ENCODE results near the gene MED10. TPM values are rescaled to one million over a fixed set of nuclear protein-coding genes. Genes with fewer than 3 reads are reported as not detected.

The MED10 gene
- total RNA-seq, 4 donors from 2014 or later, result 20.3 to 41.4 (median 27.9) TPM

DNA sequence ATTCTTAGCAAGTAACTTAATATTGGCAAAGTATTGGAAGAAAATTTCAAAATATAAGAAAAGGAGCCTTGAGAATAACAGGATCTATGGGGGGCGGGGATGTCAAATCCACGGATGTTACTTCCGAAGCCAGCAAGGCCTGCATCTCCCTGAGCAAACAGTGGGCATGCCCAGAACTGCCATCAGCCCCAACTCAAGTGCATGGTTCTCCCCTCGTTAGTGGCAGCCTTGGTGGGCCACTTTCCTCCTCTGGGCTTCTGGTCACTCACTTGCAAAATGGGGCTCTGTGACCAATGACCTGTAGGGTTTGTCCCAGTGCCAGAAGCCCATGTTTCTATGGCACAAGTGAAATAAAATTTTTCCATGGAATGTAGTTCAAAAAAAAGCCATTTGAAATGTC, 27.2 kb upstream of the MED10 start:
- H3K4me3 ChIP-seq, result no peak overlapping the region
- no peaks in the 10 kb centered on the region for H3K36me3 ChIP-seq
- 78 to 86% methylated on average over 4 of the region's 4 CpGs for WGBS, 2 donors
- no peaks in the 10 kb centered on the region for H3K27me3 ChIP-seq
- H3K9me3 ChIP-seq, result no peaks in the 10 kb centered on the region
- H3K27ac ChIP-seq, result no peak overlapping the region
- H3K4me1 ChIP-seq, result no peaks in the 10 kb centered on the region
- TF ChIP-seq POLR2A (IDR thresholded peaks at IDR 0.05) (no peak), CTCF (IDR thresholded peaks at IDR 0.05) (no peak), EP300 (IDR thresholded peaks at IDR 0.05) (no peak)
- DNase-seq (ENCODE audit: low spot score in 2 of 2), result no peak

GRCh38 chr5:6404129-6404528, 25.8 kb upstream of the MED10 start:
- Histone ChIP-seq H3K4me3 (no peak overlapping the region), H3K36me3 (no peaks in the 10 kb centered on the region), H3K27me3 (no peaks in the 10 kb centered on the region), H3K27ac (no peak overlapping the region), H3K4me1 (no peaks in the 10 kb centered on the region), H3K9me3 (no peaks in the 10 kb centered on the region)
- TF ChIP-seq POLR2A (IDR thresholded peaks at IDR 0.05) (no peak), CTCF (IDR thresholded peaks at IDR 0.05) (no peak), EP300 (IDR thresholded peaks at IDR 0.05) (no peak)
- WGBS, 2 donors, result 87 to 88% methylated on average over 4 of the region's 4 CpGs
- DNase-seq (ENCODE audit: low spot score in 2 of 2), result no peak

DNA sequence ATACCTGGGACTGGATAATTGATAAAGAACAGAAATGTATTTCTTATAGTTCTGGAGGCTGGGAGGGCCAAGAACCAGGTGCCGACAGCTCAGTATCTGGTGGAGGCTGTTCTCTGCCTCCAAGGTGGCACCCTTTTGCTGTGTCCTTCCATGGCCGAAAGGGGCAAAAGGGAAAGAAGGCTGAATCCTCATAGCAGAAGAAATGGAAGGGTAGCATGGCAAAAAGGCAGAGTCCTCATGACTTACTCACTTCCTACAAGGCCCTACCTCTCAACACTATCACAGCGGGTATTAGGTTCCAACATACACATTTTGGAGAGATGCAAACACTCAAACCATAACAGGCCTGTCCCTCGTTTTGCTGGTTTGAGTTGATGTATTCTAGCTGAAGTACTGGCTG, 25.1 kb upstream of the MED10 start:
- no peak overlapping the region for H3K4me3 ChIP-seq
- no peaks in the 10 kb centered on the region for H3K27me3 ChIP-seq
- no peaks in the 10 kb centered on the region for H3K36me3 ChIP-seq
- no peak overlapping the region for H3K27ac ChIP-seq
- TF ChIP-seq CTCF (IDR thresholded peaks at IDR 0.05) (no peak), POLR2A (IDR thresholded peaks at IDR 0.05) (no peak), EP300 (IDR thresholded peaks at IDR 0.05) (no peak)
- no peaks in the 10 kb centered on the region for H3K4me1 ChIP-seq
- 86 to 90% methylated on average over 4 of the region's 4 CpGs for WGBS, 2 donors
- H3K9me3 ChIP-seq, result no peaks in the 10 kb centered on the region
- no peak for DNase-seq (ENCODE audit: low spot score in 2 of 2)

GRCh38 chr5:6402939-6403338, 24.6 kb upstream of the MED10 start:
- H3K9me3 ChIP-seq, result no peaks in the 10 kb centered on the region
- DNase-seq (ENCODE audit: low spot score in 2 of 2), result no peak
- TF ChIP-seq EP300 (IDR thresholded peaks at IDR 0.05), result no peak
- no peak for TF ChIP-seq POLR2A (IDR thresholded peaks at IDR 0.05)
- no peak for TF ChIP-seq CTCF (IDR thresholded peaks at IDR 0.05)
- H3K27ac ChIP-seq, result no peak overlapping the region
- no peaks in the 10 kb centered on the region for H3K27me3 ChIP-seq
- 64% methylated on average over 6 of the region's 6 CpGs for WGBS, 2 donors
- H3K4me1 ChIP-seq, result no peaks in the 10 kb centered on the region
- H3K36me3 ChIP-seq, result no peaks in the 10 kb centered on the region
- no peak overlapping the region for H3K4me3 ChIP-seq

DNA sequence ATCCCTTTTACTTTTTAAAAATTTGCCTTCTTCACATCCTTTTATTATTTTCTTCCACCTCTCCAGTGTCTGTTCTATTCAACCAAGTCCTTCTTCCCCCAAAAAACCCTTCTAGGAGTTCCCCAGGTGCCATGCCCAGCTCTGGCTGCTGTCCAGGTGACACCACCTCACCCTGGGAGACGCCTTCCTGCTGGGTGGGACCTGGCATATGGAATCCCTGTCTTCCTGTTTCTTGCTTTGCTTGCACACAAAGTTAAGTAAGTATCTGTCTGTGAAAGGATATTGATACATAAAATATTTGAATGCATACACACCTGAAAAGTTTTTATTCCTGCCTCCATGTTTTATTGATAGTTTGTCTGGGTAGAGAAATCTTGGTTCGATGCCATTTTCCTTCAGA, 23.1 kb upstream of the MED10 start:
- 72 to 78% methylated on average over 2 of the region's 2 CpGs for WGBS, 2 donors
- DNase-seq (ENCODE audit: low spot score in 2 of 2), result no peak
- TF ChIP-seq CTCF (IDR thresholded peaks at IDR 0.05), result no peak
- TF ChIP-seq EP300 (IDR thresholded peaks at IDR 0.05), result no peak
- no peak for TF ChIP-seq POLR2A (IDR thresholded peaks at IDR 0.05)
- Histone ChIP-seq H3K36me3 (no peaks in the 10 kb centered on the region), H3K27ac (no peak overlapping the region), H3K27me3 (no peaks in the 10 kb centered on the region), H3K4me3 (no peak overlapping the region), H3K4me1 (no peaks in the 10 kb centered on the region), H3K9me3 (peaks cover 0 to 4% (median 0%) of the 10 kb centered on the region in 4 donors)
